Ecto neural progenitor cell (in vitro differentiated cells): ENCODE measurements around the gene UBFD1.
"Not testable (repeated sequence)": the region's sequence is repeated elsewhere in the genome, so short reads cannot be mapped to it uniquely, and the experiment has no call there.

ENCODE experiments used
- DNase-seq: peaks from one replicate; pipeline ENCODE4 v3.0.0-alpha.2; 2018; ENCODE audit warnings: low spot score

Gene UBFD1, protein sequence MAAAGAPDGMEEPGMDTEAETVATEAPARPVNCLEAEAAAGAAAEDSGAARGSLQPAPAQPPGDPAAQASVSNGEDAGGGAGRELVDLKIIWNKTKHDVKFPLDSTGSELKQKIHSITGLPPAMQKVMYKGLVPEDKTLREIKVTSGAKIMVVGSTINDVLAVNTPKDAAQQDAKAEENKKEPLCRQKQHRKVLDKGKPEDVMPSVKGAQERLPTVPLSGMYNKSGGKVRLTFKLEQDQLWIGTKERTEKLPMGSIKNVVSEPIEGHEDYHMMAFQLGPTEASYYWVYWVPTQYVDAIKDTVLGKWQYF

DNA sequence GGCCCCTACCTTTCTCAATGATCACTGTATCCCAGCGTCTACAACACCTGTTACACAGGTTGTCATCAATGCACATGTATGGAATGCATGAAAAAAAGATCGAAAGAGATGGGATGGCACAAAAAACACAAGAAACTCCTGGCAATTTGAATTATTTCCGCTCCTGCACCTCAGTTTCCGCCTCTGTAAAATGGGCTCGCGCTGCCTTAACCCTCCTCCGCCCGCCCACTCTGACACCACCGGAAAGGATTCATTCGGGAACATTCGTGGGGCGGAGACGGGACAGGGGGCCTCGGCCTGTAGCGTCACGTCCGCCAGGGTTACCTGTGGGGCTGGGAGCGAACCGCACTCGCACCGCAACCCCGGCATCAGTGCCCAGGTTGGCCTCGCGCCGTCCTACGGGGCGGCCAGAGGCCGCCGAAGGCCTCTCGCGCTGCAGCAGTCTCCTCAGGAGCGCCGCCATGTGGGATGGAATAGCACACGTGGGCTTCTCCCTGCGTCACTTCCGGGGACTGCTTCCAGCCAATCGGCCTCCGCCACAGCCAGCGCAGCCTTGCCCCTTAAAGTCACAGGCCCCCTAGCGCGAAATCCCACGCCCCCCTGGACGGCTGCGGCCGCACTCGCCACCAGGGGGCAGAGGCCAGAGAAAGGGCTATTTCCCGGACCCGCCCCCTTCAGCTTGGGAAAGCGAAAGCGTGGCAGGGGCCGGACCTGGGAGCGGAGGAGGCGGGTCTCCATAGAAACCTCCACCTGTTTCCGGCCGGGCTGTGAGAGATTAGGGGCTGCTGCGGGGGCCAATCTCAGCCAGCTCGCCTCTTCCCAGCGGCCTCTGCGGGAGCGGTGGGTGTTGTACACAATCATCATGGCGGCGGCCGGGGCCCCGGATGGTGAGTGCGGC is at the start of gene UBFD1, which contains the start of gene EARS2:
Gene UBFD1 (plus strand): TSS at position 847 of the 898 bp plus-strand sequence. CDS start 16 bp downstream, at position 863.
Gene EARS2 (minus strand): TSS at position 470 of the 898 bp plus-strand sequence. CDS start 7 bp downstream, at position 463.
- DNase-seq = peak; percentile 99

- DNase-seq = peak; percentile 62
Measured at GRCh38 chr16:23508589-23509440, 48.7 kb upstream of the UBFD1 start.

DNA sequence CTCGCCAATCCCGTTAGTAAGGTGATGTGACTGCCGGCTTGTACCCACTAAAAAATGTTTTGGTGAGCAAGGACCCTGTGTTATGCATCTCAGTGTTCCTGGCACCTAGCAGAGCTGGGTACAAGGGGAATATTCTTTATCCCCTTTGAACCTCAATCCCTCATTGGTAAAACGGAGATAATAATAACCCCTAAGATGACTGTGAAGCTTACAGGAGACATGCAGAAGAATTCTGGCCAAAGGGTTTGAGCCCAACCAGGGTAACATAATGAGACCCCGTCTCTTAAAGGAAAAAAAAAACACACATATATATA is 48.1 kb upstream of the UBFD1 start:
- DNase-seq = no peak

- peak; percentile 79 for DNase-seq
Measured at GRCh38 chr16:23509782-23510163, 47.8 kb upstream of the UBFD1 start.

DNA sequence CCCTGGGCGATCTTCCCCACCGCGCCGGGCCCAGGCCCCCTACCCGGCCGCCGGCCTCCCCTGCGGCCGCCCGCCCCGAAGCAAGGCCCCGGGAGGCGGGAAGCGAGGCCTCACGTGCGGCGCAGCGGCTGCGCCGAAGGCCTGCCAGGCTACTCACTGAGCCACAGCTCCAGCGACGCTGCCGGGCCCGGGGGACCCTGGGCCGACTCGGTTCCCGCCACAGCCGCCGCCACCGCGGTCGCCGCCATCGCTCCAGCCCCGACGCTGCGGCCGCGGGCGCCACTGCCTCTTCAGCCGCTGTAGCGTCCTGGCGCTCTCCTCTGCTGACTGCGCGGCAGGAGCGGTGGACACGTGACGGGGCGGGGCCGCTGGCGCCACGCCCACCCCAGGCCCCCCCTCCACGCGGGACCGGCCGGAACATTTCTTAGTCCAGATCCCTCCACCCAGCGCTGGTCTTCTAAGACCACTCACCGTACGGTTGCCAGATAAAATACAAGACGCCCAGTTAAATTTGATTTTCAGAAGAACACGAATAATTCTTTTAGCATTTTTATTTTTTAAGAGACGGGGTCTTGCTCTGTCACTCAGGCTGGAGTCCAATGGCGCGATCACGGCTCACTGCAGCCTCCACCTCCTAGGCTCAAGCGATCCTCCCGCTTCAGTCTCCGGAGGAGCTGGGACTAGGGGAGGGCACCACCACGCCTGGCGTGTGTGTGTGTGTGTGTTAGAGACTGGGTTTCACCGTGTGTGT is 47.2 kb upstream of the UBFD1 start, which contains the start of gene GGA2:
Gene GGA2 (minus strand): TSS at position 331 of the 751 bp plus-strand sequence. CDS start 83 bp downstream, at position 248.
- DNase-seq = peak; percentile 89

DNA sequence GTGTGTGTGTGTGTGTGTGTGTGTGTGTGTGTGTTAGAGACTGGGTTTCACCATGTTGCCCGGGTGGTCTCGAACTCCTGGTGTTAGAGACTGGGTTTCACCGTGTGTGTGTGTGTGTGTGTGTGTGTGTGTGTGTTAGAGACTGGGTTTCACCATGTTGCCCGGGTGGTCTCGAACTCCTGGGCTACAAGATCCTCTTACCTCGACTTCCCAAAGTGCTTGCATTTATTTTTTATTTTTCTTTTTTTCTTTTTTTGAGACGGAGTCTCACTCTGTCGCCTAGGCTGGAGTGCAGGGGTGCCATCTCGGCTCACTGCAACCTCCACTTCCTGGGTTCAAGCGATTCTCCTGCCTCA is 46.6 kb upstream of the UBFD1 start:
- not testable (repeated sequence) for DNase-seq

DNA sequence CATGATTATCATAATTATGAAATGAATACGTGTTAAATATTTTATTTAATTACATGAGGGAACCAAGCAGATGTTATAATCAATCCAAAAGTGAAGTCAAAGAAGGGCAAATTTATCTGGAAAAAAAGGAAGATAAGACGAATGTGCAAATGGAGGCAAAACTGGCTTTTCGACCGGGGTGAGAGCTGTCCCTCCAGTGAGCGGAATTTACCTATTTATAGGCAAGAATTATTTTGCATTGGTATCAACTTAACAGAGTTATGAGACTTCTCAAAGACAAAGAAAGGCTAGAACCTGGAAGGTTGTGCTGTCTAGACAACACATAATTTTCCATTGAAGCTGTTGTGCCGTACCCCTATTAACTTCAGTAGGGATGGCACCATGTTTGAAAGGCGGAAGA is 45.8 kb upstream of the UBFD1 start:
- DNase-seq = no peak

GRCh38 chr16:23512168-23512695 is 45.3 kb upstream of the UBFD1 start:
- DNase-seq = no peak

DNA sequence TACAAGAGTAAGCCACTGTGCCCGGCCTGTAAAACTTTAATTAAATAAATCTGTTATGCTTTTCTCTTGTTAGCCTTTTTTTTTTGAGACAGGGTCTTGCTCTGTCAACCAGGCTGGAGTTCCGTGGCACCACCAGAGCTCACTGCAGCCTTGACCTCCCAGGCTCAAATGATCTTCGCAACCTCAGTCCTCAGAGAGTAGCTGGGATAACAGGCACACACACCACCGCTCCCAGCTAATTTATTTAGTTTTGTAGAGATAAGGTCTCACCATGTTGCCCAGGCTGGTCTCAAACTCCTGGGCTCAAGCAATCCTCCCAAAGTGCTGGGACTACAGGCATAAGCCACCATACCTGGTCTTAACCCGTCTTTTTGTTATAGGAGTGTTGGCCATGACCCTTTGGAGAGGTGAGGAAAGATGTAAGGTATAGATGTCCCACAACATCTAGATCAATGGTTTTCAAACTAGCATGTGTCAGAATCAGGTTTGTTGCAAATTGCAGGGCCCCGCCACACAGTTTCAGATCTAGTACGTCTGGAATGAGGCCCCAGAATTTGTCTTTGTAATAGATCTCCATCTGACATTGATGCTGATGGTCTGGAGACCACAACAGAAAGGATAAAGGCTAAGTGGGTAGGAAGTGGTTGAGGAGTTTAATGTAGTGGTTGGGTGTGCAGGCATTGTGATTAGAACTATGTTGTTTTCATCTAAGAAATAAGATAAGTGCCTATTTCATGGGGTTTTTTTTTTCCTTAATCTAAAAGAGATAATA is 43.0 kb upstream of the UBFD1 start:
- no peak for DNase-seq

DNA sequence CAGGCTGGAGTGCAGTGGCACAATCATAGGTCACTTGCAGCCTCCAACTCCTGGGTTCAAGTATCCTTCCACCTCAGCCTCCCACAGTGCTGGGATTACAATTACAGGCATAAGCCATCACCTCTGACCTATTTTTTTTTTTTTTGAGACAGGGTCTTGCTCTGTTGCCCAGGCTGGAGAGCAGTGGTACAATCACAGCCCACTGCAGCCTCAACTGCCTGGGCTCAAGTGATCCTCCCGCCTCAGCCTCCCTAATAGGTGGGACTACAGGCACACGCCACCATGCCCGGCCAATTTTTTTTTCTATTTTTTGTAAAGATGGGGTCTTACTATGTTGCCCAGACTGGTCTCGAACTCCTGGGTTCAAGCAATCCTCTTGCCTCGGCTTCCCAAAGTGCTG is 41.6 kb upstream of the UBFD1 start:
- DNase-seq = no peak

GRCh38 chr16:23516366-23517137 is 41.0 kb upstream of the UBFD1 start:
- no peak for DNase-seq

DNA sequence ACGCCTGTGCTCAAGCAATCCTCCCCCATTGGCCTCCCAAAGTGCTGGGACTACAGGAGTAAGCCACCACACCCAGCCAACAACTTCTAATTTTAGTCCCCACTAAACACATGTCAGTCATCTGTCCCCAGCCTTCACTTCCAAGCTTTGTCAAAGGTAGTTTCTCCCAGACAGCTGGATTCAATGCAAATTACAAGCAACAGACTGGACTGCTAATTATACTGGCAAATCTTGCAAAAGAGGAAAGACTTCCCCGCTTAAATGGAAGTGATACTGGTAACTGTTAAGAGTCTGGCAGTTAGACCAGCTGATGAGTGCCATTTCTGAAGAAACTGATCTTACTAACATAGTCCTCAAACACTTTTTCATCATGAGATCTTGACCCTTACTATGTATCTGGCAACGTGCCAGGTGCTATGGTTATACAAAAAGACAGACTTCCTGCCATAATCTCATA is 39.1 kb upstream of the UBFD1 start:
- DNase-seq = no peak

DNA sequence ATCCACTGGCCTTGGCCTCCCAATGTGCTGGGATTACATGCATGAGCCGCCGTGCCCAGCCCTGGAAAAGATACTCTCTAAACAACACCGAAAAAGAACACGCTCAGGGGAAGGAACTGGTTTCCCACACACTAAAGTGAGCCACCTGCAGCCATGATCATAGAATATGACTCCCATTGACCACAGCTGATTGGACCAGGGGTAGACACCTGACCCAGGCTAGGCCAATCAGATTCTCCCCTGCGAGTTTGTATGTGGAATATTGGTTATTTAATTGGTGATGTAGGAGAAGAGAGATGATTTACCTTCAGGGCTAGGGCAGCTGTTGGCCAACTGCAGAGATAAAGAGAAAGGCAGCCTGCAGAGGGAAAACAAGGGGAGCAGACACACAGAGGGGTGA is 38.2 kb upstream of the UBFD1 start:
- DNase-seq = no peak

DNA sequence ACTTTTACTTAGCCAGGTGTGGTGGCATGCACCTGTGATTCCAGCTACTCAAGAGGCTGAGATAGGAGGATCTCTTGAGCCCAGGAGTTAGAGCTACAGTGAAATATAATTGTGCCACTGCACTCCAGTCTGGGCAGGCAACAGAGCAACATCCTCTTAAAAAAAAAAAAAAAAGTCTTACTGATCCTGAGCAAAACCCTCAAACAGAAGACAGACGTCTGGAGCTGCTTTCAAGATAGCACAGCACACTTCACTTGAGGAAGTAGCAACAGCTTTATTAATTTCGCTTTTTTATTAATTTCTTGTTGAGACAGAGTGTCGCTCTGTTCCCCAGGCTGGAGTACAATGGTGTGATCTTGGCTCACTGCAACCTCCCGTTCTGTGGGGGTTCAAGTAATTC is 37.0 kb upstream of the UBFD1 start:
- no peak for DNase-seq

GRCh38 chr16:23521037-23521743 is 36.3 kb upstream of the UBFD1 start:
- DNase-seq = no peak

GRCh38 chr16:23521965-23522364 is 35.6 kb upstream of the UBFD1 start:
- no peak for DNase-seq

DNA sequence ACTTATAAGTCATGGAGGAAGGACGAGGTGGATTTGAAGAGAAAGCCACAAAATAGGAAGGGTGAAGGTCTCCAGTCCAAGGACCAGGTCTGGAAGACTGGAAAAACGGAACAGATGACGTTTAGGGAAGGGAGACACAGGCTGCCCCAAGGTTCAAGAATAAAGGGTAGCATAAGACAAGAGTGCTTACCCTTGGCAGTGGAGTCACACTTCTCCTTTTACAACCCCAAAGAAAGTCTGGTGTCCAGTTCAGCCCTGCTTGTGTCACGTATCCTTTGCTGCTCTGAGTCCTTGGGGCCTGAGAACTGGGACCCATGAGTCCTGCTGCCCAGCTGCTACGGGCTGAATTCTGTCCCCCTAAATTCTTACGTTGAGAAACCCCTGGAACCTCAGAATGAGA is 34.2 kb upstream of the UBFD1 start:
- DNase-seq = no peak

DNA sequence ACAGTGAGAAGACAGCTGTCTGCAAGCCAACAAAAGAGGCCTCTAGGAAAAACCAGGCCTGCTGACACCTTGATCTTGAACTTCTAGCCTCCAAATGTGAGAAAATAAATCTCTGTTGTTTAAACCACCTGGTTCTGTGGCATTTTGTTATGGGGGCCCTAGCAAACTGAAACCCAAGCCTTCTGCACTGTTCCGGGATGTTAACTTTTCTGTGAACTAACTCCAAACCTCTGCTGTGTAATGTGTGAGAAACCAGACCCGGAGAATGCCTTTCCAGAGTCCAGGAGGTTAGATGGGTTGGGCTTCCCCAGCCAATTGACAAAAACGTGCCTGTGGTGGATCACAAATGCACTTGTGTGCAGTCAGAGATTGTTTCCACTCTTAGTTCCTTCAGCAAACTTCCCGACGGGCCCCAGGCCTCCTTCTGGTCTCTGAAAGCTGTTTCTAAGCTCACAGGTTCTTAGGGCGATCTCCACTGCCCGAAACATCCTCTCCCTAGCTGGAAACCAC is 33.6 kb upstream of the UBFD1 start:
- DNase-seq = no peak

DNA sequence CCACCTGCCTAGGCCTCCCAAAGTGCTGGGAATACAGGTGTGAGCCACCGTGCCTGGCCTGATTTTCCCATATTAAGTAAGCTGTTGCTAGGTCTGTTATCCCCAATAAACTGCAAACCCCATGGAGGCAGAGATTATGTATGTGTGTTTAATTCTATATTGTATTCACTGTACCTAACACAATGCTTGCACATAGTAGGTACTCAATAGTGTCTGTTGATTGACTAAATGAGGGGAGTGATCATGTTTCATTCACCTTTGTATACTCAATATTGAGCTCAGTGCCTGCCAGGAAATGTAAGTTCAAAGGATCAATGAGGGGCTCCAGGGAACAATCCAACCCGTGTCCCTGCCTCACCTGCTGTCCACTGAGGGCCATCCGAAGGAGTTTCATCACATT is 32.6 kb upstream of the UBFD1 start:
- DNase-seq = no peak
